NCI-H2227 (cell line): ENCODE results near the gene HIVEP2.

Source experiments
- DNase-seq: peaks from one replicate; lab custom pipeline; 2025; ENCODE audit not compliant: unreplicated experiment; lab: John Stamatoyannopoulos, UW

The HIVEP2 gene

GRCh38 chr6:142896732-142897131, 48.2 kb downstream of the HIVEP2 start:
- DNase-seq, result no peak

GRCh38 chr6:142893088-142893487, 51.9 kb downstream of the HIVEP2 start:
- no peak for DNase-seq

GRCh38 chr6:142892254-142893021, 52.5 kb downstream of the HIVEP2 start:
- DNase-seq, result no peak

DNA sequence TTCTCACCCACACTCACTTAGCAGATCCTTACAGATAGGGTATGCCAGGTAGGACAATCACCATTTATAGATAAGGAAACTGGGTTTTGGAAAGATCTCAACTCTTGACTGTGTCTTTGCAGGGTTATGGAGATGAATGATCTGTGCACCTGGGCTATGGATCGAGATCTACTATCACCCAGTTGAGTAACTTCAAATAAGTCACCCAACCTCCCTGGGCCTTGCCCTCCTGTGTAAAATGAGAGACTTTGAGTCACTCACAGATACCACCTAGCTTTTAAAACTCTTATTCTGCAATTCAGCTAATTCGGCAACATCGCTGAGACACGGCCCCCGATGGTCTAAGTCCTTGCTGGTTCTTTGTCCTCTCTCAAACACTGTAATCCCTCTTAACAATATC, 53.5 kb downstream of the HIVEP2 start:
- DNase-seq, result no peak

DNA sequence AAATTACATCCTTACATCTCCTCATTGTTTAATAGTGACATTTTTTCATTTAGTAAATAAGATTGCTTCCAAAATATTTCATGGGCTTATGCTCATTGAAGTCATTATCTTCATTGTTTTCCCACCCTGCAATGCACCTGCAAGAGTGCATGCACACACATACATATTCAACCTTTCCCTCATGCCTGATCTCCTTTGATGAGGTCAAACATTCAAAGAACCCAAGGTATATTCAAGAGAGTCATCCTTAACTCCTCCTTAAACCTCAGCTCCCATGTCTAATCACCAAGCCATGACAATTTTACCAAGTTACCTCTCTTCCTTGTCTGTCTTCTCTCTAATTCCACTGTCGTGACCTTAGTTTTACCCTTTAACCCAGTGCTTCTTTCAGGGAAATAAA, 56.5 kb downstream of the HIVEP2 start:
- DNase-seq, result no peak

- DNase-seq, result no peak
These were observed 57.5 kb downstream of the HIVEP2 start for GRCh38 chr6:142887517-142887916.

DNA sequence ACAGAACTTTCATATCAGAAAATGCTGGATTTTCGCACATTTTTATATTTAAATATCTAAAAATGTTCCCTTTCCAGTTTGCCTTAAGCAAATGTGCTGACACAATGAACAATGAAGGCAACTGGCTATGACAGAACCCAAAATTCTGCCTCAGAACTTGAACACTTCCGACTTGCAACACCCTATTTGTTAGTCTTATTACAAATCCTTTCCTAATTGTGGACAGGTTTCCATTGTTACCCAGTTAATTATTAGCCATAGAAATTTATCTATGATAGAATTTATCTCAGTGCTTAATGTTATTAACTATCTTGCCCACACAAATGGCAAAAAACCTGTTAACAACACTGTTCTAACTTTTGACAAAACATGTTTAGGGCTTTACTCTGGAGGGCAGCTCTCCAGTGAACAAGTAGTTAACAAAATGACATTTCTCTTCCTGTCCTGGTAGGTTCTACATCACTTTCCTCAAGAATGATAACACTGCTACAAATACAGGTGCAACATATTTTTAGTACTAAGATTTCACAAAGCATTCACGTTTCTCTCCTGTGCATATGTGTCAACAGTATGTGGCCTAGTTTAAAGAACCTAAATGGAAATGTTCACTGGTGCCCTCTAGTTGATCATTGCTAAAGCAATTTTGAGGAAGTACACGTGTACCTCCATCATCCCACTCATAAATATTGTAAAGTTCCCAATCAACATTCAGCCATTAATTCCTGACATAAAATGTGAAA, 58.4 kb downstream of the HIVEP2 start:
- peak; percentile 1 for DNase-seq

DNA sequence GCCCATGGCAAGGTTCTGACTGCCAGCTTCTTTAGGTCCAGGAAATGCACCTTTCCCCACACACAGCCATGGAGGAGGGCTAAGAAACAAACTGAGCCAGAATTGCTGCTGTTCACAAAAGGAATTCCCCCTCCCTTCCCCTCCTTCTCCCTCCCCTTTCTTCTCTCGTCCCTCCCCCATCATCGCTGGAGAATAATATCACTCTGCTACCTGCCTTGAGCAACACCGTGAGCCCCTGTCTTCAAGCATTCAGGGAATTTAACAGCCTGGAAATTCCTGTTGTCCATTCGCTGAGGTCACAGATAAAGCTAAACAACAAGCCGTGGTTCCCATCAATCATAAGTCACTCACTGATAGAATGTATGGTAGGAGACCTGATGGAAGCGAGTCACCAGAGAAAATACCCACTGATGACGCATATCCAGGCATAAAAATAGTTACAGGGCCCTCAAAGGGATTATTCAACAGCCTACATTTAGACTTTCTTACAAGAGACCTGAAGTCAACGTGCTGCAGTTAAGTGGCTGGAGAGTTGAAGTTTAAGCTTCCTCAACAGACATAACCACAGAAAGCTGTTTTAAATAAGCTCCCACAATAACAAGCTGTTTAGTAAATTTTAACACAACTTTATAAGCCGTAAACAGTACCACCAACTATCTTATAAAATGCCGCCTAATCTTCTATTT, 59.7 kb downstream of the HIVEP2 start:
- DNase-seq, result peak; percentile 70

GRCh38 chr6:142884214-142885035, 60.6 kb downstream of the HIVEP2 start:
- DNase-seq, result no peak

DNA sequence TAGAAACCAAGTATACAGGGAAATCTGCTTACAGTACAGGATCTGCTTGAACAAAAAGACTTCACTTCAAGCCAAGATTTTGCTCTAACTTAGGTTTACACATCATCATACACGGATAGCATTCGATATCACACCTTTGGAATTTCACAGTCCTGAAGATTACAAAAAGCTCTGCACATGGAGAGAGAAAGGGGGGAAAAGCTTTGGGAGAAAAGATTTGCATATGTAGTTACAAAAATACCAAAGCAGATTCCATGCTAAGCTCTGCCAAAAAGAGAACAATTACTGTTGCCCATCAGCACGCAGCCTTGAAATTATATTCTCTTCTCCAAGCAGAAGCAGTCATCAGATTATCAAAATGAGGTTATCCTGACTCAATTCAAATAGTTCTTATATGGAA, 62.0 kb downstream of the HIVEP2 start:
- DNase-seq, result no peak

DNA sequence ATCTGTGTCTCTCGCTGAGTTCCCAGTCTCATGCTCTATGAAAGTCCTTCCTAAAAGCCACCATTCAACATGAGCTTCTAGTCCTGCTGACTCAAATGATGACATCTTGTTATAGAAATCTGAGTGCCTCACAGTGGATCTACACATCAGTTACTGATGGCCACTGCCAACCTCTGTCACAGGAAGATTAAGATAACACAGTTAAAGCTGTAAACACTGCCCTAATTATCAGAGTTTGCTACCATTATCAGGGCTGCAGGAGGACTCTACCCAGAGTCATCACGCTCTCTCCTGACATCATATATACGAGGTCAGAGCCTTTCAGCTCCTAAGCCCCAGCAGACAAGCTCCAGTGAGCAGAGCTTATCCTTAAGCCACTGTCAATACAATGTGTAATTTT, 63.2 kb downstream of the HIVEP2 start:
- no peak for DNase-seq

DNA sequence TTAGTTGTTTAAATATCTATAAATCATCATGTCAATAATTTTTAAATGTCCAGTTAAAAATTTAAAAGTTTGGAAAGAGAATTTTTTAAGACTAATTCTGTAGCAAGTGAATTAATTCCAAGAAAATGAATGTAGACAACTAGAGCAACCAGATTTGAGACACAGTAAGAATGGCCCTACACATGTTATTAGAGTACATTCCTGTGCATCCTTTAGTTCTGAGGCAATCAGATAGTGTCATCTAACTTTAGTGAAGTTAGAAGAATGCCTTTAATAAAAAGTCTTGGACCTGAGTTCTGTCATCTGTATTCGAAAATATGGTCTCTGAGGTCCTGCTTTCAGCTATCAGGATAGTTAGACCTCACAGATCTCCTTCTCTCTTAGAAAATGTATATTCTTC, 63.7 kb downstream of the HIVEP2 start:
- no peak for DNase-seq

- DNase-seq, result no peak
These were observed 64.8 kb downstream of the HIVEP2 start for GRCh38 chr6:142880201-142880600.

GRCh38 chr6:142879527-142879926, 65.4 kb downstream of the HIVEP2 start:
- DNase-seq, result no peak

DNA sequence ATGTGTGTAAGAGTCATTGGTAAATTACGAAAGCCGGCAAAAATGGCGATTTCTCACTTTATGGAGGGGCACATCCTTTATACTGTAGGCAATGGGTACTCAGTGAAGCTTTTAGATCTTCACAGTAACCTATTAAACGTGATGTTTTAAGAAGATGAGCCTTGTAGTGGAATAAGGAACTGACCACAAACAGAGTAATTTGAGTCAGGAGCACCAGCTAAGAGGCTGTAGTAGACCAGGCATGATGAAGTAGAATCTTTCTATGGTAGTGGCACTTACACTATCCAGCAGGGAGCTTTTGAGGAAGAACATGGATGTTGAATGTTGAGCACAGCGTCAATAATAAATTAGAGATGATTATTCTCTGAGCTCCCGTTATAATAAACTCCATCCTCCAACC, 65.9 kb downstream of the HIVEP2 start:
- DNase-seq, result no peak

DNA sequence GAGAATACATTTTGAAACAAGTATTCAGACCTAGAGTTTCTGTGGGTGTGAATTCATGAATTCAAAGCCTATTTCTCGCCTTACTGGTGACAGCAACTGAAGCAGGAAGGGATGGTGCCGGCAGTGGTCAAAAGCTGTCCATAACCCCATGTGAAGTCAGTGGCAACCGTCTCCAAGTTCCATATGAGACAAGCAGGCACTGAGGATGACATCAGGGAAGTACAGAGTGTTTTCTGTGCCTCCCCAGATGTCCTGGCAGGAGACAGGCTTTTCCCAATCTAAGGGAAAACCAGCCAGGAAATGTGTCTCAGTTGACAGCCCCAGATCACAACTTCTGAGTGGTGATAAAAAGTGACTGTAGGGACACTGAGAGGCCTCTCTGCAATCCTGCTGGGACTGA, 66.6 kb downstream of the HIVEP2 start:
- DNase-seq, result no peak

DNA sequence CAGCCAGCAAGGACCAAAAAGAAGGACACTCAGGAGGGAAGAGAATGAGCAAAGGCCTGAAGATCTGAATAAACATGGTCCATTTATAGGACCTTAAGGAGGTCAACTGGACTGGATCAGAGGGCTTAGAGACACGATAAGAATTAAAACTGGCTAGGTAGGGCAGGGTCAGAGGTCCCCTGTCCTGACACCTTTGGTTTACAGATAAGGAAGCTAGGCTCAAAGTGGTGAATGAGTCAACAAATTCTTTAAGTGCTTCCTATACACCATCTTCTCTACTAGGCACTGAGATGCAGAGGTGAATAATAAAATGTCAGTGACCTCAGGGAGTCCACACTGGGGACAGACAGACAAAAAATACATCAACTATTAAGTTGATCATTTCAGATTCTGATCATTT, 70.3 kb downstream of the HIVEP2 start:
- DNase-seq, result no peak

DNA sequence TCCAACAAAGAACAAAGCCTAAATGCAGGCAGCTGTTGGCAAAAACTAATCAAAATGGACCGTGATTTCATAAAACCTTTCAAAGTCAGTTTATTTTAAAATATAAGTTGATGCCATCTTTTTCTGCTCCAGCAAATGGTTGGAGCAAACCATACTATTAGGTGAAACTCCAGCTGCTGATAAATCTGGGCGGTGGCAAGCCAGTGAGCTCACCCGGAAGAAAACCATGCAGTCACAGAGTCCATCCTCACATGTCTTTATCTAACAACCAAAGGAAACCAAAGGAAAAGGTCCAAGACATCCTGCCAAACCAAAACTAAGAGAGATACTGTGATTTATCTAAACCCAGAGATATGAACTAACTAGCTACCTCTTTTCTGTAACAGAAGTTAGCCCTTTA, 72.6 kb downstream of the HIVEP2 start:
- DNase-seq, result no peak

GRCh38 chr6:142871910-142872331, 73.1 kb downstream of the HIVEP2 start:
- DNase-seq, result no peak

GRCh38 chr6:142870787-142871415, 74.1 kb downstream of the HIVEP2 start:
- DNase-seq, result no peak

GRCh38 chr6:142868917-142869316, 76.1 kb downstream of the HIVEP2 start:
- DNase-seq, result no peak
